ENCODE measurements around the gene PPP1R15A.
A peak's percentile ranks its signal among the peaks of the same experiment; 100 is the strongest.
"Not testable (repeated sequence)": the region's sequence is repeated elsewhere in the genome, so short reads cannot be mapped to it uniquely, and the experiment has no call there.

The PPP1R15A gene

DNA sequence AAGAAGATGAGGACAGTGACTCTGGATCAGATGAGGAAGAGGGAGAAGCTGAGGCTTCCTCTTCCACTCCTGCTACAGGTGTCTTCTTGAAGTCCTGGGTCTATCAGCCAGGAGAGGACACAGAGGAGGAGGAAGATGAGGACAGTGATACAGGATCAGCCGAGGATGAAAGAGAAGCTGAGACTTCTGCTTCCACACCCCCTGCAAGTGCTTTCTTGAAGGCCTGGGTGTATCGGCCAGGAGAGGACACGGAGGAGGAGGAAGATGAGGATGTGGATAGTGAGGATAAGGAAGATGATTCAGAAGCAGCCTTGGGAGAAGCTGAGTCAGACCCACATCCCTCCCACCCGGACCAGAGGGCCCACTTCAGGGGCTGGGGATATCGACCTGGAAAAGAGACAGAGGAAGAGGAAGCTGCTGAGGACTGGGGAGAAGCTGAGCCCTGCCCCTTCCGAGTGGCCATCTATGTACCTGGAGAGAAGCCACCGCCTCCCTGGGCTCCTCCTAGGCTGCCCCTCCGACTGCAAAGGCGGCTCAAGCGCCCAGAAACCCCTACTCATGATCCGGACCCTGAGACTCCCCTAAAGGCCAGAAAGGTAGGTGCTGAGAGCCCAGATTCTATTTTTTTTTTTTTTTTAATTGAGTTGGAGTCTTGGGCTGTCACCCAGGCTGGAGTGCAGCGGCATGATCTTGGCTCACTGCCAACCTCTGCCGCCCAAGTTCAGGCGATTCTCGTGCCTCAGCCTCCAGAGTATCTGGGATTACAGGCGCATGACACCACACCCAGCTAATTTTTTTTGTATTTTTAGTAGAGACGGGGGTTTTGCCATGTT, 2.3 kb downstream of the PPP1R15A start:
- no peak for DNase-seq (ENCODE audit: low spot score)
- TF ChIP-seq, protein P1, sequence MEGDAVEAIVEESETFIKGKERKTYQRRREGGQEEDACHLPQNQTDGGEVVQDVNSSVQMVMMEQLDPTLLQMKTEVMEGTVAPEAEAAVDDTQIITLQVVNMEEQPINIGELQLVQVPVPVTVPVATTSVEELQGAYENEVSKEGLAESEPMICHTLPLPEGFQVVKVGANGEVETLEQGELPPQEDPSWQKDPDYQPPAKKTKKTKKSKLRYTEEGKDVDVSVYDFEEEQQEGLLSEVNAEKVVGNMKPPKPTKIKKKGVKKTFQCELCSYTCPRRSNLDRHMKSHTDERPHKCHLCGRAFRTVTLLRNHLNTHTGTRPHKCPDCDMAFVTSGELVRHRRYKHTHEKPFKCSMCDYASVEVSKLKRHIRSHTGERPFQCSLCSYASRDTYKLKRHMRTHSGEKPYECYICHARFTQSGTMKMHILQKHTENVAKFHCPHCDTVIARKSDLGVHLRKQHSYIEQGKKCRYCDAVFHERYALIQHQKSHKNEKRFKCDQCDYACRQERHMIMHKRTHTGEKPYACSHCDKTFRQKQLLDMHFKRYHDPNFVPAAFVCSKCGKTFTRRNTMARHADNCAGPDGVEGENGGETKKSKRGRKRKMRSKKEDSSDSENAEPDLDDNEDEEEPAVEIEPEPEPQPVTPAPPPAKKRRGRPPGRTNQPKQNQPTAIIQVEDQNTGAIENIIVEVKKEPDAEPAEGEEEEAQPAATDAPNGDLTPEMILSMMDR (IDR thresholded peaks at IDR 0.05) = no peak
- Histone ChIP-seq H3K27ac (peak overlapping the region; percentile 99), H3K4me3 (peak overlapping the region; percentile 92)

DNA sequence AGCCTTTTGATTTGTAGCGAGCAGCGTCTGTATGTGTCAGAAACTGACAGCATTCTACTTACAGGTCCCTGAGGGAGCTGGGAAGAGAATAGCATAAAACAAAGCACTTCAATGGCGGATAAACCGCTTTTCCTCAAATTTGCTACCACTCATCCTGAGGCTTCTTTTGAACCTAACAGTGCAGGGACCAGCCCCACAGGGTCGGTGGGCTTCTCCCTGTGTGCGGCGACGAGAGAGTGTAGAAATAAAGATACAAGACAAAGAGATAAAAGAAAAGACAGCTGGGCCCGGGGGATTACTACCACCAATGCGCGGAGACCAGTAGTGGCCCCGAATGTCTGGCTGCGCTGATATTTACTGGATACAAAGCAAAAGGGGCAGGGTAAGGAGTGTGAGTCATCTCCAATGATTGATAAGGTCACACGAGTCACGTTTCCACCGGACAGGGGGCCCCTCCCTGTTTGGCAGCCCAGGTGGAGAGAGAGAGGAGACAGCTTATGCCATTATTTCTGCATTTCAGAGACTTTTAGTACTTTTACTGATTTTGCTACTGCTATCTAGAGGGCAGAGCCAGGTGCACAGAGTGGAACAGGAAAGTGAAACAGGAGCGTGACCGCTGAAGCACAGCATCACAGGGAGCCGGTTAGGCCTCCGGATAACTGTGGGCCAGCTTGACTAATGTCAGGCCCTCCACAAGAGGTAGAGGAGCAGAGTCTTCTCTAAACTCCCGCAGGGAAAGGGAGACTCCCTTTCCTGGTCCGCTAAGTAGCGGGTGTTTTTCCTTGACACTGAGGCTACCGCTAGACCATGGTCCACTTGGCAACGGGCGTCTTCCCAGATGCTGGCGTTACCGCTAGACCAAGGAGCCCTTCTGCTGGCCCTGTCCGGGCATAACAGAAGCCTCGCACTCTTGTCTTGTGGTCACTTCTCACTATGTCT, 4.1 kb downstream of the PPP1R15A start:
- peak overlapping the region; percentile 99 for H3K27ac ChIP-seq
- peak overlapping the region; percentile 92 for H3K4me3 ChIP-seq
- peak; percentile 62 for DNase-seq (ENCODE audit: low spot score)

DNA sequence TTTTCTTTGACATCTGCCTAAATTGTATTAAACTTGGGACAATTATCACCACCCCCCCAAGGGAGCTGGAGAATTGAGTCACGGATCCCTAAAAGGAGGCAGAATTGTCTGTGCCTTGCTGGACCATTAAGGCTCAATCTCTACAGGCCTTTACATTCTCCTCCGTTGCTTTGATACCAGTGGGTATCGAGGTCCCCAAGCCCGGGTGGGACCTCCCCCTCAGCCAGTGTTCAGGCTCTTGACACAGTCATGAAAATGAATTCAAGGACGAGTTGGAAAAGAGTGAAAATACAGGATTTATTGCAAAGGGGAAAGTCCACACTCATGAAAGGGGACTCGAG, 5.6 kb downstream of the PPP1R15A start:
- H3K4me3 ChIP-seq = peak overlapping the region; percentile 13
- H3K27ac ChIP-seq = peak overlapping the region; percentile 82 to 99

DNA sequence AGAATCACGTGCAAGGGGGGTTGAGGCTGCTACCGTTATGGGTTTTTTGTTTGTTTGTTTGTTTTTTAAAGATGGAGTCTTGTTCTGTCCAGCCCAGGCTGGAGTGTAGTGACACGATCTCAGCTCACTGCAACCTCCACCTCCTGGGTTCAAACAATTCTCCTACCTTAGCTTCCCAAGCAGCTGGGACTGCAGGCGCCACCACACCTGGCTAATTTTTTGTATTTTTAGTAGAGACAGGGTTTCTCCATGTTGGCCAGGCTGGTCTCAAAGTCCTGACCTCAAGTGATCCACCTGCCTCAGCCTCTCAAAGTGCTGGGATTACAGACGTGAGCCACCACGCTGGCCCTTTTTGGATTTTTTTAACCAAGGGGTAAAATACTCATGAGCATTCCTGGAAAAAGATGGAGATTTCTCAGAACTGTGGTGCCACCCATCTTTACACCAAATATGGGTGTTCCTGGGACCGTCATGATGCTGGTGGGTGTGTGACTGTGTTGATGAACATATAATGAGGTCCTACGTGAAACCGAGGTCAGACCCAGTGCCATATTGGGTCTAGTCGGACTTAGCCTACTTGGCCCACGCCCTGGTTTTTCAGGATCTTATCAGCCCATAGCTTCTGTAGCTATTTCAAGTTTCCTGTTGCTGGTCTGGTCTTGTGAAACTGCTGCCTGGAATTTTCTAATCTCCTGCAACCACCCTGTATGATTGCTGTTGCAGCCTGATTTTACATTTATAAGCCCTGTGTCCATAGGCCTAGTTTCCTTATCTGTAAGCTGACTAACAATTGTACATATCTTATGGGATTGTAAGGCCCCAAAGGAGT, 6.2 kb downstream of the PPP1R15A start:
- peak; percentile 91 for DNase-seq (ENCODE audit: low spot score)
- TF ChIP-seq, protein P1 (IDR thresholded peaks at IDR 0.05) = no peak
- Histone ChIP-seq H3K27ac (peak overlapping the region; percentile 82 to 99), H3K4me3 (peak overlapping the region; percentile 13)

More for the DNA sequence above, 5.6 kb downstream of the PPP1R15A start:
- no peak for DNase-seq (ENCODE audit: low spot score)
- TF ChIP-seq, protein P1 (IDR thresholded peaks at IDR 0.05) = no peak

DNA sequence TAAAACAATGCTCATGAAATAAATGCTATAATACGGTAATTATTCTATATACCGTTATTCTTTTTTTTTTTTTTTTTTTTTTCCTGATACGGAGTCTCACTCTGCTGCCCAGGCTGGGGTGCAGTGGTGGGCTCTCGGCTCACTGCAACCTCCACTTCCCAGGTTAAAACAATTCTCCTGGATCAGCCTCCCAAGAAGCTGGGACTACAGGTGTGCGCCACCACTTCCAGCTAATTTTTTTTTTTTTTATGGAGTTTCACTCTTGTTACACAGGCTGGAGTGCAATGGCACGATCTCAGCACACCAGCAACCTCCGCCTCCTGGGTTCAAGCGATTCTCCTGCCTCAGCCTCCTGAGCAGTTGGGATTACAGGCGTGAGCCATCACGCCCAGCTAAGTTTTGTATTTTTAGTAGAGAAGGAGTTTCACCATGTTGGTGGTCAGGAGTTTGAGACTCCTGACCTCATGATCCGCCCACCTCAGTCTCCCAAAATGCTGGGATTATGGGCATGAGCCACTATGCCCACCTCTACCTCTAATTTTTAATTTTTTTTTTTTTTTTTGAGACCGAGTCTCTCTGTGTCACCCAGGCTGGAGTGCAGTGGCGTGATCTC, 6.9 kb downstream of the PPP1R15A start:
- Histone ChIP-seq H3K4me3 (peak overlapping the region; percentile 13), H3K27ac (peak overlapping the region; percentile 82 to 99)
- DNase-seq (ENCODE audit: low spot score) = peak; percentile 65
- TF ChIP-seq, protein P1 (IDR thresholded peaks at IDR 0.05) = no peak

DNA sequence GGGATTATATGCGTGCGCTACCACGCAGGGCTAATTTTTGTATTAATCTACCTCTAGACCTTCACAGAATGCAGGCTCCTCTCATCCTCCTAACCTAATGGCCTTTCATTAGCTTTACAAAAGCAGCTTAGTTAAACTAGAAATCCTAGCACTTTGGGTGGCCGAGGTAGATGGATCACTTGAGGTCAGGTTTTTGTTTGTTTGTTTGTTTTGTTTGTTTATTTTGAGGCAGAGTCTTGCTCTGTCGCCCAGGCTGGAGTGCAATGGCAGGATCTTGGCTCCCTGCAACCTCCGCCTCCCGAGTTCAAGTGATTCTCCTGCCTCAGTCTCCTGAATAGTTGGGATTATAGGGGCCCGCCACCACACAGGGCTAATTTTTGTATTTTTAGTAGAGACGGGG, 7.5 kb downstream of the PPP1R15A start:
- H3K4me3 ChIP-seq; DNase-seq (ENCODE audit: low spot score): not testable (repeated sequence)
- H3K27ac ChIP-seq = peak overlapping the region; percentile 82 to 99

DNA sequence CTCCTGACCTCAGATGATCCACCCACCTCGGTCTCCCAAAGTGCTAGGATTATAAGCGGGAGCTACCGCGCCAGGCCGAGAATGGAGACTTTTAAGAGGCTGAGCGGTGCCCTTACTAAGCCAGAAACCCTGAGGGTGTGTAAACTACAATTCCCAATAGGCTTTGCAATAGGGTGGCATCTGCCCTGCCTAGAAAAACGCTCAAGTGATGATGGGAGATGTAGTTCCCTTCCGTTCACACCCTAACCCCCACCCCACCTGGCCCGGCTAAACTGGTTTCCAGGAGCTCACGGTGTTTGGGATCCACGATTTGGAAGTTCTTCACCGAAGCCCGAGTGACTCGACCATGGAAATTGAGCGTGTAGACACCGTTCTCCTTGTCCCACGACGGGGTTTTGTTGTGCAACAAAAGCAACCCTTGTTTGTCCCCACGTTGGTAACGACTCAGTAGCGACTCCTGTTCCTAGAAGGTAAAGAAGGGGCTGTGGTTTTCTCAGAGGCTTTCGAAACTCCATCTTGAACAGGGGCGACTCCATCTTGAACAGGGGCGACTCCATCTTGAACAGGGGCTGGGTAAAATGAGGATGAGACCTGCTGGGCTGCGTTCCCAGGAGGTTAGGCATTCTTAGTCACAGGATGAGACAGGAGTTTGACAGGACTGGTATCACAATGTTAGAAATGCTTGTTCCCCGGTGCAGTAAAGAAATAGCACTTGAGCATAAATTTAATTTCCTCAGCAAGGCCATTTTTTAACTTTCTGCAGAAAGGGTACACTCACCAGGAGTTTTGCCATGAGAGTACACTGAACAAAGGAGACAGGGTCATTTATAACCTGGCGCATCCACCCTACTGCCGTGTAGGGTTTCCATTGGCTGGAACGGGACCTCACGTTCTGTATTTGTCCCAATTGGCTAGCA, 9.8 kb downstream of the PPP1R15A start:
- TF ChIP-seq, protein P1 (IDR thresholded peaks at IDR 0.05) = no peak
- no peak for DNase-seq (ENCODE audit: low spot score)
- Histone ChIP-seq H3K4me3 (no peak overlapping the region), H3K27ac (peak overlapping the region; percentile 45 to 72)
